ENCODE measurements around the gene HGFAC.

HGFAC gene

DNA sequence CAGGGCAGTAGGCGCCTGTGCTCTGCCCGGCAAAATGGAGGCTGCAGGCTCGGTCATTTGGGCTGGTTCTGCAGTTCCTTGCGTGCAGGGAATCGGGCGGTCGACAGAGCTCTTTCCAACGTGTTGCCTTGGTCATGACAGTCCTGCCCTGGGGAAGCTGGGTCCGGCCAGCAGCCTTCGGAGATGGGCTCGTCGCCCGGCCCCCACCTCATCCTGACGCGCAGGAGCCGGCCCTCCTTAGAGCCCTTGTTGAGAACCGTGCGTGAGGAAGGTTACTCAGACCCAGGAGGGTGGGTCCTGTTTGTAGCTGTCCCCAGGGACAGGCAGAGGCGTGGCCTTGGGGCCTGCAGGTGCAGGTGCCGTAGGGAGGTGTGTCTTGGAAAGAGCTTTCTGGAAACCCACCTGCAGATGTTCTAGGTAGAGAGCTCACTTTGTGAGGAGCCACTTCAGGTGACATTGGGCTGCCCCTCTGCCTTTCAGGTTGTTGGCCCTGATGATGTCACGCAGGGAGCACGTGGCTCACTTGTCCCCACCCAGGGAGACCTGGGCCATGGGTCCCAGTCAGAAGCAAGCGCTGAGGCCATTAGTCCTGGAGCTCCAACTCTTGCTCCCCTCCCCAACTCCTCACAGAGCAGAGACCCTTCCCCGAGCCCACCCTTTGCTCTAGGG lies 15.2 kb upstream of the HGFAC start:
- no peak for DNase-seq (ENCODE audit: low spot score)

DNA sequence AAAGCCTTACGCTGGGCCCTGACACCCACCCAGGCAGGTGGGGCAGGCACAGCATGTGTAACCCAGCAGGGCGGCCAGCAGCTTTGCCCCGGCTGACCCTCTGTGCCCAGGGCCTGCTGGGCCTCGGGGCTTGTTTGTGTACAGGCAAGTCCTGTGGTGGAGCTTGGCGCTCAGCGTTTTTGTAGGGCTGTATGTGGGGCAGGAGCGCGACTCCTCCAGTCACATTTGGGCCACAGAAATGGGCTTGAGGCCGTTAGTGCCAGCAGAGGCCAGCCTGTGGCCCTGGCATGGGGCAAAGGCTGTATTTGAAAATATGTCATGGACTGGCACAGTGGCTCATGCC lies 14.7 kb upstream of the HGFAC start:
- DNase-seq (ENCODE audit: low spot score): no peak

DNA sequence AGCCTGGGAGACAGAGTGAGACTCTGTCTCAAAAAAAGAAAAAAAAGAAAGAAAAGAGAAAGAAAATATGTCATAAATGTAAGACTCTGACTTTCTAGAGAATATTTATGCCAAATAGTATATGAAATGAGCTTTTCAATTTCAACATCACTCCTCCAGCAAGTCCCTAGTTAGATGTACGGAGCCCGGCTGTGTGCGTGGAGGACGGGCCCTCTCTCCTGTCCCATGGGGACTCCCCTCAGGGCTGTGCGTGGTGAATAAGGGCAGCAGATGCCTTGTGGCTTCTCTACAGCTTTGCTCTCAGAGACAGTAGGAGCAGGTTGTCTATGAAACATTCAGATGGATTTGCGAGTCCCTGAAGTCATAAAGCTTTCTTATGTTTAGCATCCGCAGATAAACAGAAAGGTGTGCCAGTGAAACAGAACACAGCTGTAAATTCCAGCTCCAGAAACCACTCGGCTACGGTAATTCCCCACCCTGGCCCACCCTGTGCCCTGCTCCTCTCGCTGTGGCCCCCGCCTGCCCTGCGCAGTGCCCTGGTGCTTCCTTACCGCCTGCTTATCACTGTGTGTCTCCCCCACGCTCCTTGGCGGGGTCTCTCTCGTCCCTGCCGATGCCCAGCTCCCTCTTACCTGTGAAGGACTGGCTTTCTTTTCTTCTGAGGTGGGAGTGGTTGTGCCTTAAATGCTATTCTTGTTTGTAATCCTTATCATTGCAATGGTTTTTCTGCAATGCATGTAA lies 13.9 kb upstream of the HGFAC start:
- DNase-seq (ENCODE audit: low spot score): no peak

DNA sequence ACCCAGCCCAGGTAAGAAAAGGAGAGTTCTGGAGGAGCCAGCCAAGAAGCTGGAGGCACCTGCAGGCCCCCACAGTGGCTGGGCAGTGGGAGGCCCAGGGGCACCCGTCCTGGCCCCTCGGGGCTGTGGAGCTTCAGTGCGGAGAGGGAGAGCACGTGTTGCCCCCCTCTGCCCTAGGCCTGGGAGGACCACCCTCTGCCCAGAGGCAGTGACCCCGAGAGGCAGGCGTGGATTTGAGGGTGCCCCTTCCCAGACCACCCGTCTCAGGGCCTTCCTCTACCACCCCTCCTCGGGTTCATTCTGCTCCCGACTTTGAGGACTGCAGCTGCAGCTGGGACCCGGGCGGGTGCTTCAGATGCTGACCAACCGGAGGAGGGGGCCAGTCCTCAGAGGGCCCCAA lies 12.1 kb upstream of the HGFAC start:
- DNase-seq (ENCODE audit: low spot score): no peak

DNA sequence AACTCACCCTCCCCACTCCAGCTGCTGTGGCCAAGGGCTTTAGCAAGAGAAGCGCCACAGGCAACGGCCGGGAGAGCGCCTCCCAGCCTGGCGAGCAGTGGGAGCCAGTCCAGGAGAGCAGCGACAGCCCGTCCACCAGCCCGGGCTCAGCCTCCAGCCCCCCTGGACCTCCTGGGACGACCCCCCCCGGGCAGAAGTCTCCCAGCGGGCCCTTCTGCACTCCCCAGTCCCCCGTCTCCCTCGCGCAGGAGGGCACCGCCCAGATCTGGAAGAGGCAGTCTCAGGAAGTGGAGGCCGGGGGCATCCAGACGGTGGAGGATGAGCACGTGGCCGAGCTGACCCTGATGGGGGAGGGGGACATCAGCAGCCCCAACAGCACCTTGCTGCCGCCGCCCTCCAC lies 11.2 kb upstream of the HGFAC start:
- no peak for DNase-seq (ENCODE audit: low spot score)

DNA sequence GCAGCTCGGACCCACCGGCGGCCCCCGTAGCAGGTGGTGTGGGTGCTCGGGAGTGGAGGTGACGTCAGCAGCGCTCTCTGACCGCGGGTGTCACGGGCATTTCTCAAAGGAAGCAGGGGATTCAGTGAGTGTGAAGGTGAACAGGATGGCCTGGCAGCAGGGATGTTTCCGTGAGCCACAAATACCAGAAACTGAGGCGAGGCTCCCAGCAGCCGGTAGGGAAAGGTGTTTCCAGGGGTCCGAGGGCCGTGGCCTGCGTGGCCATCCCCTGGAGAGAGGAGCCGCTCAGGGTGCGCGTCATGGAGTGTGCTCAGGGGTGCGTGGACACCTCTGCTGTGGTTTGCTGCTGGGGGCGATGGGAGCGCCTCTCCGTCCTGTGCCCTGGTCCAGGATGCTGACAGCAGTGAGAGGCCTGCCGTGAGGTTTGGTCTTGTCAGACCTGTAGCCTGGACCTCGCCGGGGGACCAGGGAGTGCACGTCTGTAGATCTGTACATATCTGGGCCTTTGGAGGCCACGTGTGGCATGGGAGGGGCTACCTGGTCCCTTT lies 10.2 kb upstream of the HGFAC start:
- no peak for DNase-seq (ENCODE audit: low spot score)

DNA sequence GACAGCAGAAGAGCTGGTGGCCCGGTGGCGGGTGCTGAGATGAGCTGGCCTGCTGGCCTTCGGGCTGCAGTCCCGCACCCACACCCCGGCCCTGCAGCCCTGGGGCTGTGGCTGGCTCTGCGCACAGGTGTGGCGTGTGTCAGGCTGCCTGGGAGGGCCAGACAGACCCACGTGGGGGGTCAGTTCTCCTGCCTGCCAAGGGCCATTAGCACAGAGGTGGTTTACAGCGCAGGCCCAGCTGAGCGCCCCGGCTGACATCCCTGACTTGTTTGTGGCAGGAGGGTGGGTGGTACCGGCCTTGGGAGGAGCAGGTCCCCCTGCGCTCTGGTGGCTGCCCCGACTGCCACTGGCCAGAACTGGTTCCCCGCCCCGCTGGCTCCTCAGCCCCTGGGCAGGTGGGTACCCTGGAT lies 9.4 kb upstream of the HGFAC start:
- no peak for DNase-seq (ENCODE audit: low spot score)

DNA sequence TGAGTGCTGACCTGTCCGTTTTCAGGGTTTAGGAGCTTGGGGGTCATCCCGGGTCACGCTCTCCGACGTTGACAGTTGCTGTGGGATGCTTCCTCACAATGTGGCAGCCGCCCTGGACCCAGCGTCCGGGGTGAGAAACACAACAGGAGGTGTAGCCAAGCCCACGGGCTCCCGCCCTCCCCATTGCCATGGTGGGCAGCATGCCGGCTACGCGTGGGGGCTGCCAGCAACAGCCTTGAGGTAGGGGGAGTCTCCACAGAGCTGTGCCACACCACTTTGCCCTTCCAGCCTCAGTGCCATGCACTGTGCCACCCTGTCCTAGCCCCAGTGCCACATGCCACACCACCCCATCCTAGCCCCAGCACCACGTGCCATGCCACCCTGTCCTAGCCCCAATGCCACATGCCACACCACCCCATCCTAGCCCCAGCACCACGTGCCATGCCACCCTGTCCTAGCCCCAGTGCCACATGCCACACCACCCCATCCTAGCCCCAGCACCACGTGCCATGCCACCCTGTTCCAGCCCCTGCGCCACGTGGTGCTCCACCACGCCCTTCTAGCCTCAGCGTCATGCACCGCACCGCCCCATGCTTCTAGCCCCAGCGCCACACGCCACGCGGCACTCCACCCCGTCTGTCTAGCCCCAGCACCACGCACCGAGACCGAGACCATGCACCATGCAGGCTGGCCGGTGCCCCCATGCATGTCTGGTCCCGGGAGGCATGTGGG lies 8.5 kb upstream of the HGFAC start:
- no peak for DNase-seq (ENCODE audit: low spot score)

DNA sequence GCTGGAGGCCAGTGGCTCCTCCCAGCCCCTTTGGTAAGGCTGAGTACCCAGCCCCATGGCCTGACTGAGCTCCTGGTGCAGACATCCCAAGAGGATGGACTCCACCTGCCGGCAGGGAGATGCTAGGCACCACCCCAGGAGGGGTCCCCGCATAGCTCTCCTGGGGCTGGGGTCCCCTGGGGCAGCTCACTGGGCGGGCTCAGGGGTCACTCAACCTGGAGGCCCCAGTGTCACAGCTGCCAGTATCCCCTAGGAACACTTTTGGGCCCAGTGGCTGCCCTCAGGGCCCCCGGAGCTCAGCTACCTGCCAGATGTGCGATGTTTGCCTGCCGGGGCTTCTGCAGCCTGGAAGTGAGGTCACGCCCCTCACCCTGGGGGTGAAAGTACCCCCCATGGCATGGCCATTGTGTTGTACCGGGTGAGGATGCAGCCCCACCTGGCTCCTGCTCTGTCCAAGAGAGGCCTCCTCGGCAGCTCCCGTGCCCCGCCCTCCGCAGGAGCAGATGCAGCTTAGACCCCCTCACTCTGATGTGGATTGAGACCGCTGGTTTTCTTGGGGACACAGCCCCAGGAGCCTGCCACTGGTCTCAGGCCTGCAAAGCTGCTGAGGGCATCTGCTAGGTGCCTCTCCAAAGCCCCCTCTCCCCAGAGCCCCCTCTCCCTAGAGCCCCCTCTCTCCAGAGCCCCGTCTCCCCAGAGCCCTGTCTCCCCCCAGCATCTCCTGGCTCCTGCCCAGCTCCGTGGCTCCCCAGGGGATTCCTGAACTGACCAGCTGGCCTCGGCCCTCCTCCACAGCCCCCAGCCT lies 6.7 kb upstream of the HGFAC start:
- DNase-seq (ENCODE audit: low spot score): no peak

DNA sequence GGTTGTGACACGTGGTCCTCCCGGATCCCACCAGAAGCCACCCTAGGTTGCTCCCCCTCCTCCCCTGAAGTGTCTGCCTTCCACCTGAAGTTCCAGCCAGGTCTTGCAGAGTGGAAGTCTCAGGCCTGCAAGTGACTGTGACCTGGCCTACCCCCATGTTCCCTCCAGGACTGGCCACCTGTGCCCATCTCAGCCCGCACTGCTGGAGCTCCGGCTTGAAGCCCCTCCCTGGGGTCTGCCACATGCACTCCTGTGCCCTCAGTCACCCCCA lies 6.1 kb upstream of the HGFAC start:
- no peak for DNase-seq (ENCODE audit: low spot score)

DNA sequence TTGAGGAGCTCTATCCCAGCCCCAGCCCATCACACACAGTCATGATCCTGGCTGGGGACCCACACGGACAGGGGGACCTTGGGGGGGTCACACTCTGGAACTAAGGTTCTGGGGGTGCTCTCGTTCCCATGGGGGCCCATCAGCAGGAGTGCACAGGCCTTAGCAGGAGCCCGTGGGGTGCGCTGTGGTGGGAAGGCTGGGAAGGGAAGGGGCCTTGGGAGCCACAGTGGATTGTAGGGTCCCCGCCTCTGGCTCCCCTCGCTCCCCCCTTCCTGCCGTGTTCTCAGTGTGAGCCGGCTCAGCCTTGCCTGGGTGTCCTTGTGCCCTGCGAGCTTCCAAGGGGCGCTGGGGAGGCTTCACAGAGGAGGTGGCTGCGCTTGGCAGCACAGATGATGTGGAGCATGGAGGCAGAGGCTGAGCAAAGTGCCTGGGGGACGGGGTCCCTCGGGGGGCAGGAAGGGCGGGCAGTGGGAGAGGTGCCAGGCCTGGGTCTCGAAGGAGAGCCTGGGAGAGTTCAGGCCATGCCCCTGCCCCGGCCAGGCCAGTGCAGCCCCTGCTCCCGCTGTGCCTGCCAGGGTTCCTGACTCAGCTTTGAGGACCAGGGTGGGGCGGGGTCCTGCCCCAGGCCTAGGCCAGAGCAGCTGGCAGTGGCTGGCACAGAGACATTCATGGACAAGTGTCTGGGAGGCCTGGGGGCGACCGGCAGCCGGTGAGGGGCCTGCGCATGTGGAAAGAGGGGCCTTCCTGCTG lies 5.5 kb upstream of the HGFAC start:
- no peak for DNase-seq (ENCODE audit: low spot score)

DNA sequence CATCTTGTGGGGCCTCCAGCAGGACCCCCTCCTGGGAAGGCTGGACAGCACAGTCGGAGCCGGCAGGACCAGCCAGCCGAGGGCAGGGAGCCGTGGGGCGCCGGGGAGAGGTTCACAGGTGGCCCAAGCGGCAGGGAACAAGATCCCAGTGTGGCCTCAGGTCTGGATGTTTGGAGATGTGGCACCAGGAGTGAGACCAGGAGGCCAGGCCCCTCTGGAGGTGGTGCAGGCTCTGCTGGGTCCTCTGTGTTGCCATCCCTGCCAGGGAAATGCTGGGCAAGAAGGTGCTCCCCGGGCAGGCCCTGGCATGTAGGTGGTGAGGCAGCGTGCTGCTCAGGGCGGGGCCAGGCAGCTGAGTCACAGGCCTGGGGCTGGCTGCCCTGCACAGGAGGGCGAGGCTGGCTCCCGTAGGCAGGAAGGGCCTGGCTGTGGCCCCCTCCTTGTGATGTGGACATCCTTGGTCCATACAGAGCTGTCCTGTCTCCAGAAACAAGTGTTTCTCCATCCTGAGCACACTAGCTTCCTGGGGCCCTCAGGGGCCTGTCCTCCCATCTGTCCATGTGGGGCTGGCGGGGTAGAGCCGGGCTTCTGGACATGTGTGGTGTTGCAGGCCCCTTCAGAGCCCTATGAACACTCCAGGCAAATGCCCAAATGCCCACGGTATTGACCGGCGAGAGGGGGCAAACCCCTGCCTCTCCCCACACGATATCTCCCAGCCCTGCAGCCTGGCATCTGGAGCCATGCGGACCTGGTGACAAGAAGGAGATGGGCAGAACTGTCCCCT lies 4.8 kb upstream of the HGFAC start:
- DNase-seq (ENCODE audit: low spot score): peak; percentile 55

DNA sequence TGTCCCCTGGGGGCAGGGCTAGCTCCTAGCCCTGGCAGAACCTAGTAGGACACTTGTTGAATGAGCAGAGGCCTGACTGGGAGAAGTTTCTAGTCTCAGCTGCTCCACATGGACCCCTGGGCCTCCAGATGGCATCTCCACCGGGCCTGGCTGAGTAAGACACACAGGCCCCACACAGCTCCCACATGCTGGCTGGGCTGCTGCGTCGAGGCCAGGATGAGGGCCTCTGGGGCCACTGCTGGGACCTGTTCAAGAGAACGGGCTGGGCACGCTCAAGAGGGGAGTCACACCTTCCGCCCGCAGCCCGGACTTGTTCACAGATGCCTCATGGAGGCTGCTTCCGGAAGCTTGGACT lies 4.2 kb upstream of the HGFAC start:
- DNase-seq (ENCODE audit: low spot score): no peak

DNA sequence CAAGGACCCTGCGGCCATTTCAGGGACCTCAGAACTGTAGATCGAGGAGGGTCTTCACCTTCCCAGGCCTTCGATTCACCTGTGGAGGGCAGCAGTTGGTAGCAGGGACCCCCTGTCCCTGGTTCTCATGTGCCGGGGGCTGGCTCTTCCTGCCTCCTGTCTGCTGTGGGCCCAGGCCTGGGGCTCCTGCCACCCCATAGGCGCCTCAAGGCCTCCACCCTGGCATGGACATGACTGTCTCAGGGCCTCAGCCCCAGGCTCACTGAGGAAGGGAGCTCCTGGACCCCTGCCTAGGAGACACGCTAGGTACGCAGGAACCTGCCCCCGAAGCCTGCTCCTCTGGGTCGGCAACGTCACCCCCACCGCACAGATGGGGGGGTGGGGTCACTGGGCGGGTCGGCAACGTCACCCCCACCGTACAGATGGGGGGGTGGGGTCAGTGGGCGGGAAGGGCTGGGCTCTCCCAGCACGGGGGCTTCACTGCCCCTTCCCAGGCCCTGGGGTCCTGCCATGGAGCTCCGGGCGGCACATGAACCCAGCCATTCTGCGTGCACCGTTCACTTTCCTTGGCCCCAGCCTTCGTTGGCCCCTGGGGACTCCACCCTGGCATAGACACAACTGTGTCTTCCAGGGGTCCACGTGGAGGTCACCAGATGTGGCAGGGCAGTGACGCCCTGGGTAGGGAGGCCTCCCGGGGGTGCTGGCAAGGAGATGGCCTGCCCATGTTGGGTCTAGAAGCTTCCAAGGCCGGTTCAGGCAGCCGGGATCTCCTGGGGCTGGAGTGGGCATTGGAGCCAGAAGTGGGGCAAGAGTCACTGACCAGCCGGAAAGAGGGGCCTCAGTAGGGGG lies 3.5 kb upstream of the HGFAC start:
- no peak for DNase-seq (ENCODE audit: low spot score)

DNA sequence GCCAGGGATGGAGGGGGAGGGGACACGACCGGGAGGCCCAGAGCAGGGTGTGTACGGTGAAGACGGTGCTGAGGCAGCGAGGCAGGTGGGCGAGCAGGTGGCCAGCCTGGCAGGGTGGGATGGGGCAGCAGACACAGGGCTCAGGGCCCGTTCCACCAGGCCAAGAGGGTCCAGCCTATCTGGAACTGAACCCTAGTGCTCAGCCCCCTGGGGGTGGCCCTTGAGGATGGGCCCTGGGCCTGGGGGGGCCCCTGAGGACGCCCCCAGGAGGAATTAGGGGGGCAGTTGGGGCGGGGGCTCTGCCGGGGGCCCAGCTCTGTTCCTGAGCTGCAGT lies 3.0 kb upstream of the HGFAC start:
- no peak for DNase-seq (ENCODE audit: low spot score)

DNA sequence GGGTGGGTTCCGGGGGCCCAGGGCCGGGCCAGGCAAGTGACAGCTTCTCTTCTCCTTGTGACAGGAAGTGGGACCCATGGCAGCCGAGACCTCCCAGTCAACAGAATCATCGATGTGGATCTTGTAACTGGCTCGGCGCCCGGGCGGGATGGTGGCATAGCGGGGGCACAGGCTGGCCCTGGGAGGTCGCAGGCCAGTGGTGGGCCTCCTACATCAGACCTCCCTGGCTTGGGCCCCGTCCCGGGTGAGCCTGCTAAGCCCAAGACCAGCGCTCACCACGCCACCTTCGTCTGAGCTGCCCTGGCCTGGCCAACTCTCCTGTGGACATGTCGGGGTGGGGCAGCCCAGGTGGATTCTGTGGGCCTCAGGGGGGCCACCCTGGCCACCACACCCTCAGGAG lies 2.4 kb upstream of the HGFAC start:
- DNase-seq (ENCODE audit: low spot score): no peak

DNA sequence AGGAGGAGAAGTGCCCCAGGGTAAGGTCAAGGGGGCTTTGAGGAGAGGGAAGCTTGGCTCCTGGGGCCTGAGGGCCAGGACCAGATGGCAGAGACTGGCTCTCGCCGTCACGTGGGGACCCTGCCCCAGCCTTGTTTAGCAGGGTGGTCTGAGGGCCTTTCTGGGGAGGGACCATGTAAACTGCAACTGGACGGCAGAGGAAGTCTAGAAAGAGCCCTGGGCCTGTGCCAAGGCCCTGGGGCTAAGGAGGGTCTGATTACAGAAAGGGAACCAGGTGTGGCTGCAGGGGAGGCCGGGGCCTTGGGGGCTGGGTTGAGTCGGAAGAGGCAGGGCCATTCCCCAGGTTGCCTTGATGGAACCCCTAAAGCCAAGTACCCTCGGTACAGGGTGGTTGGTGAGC lies 1.8 kb upstream of the HGFAC start:
- no peak for DNase-seq (ENCODE audit: low spot score)

DNA sequence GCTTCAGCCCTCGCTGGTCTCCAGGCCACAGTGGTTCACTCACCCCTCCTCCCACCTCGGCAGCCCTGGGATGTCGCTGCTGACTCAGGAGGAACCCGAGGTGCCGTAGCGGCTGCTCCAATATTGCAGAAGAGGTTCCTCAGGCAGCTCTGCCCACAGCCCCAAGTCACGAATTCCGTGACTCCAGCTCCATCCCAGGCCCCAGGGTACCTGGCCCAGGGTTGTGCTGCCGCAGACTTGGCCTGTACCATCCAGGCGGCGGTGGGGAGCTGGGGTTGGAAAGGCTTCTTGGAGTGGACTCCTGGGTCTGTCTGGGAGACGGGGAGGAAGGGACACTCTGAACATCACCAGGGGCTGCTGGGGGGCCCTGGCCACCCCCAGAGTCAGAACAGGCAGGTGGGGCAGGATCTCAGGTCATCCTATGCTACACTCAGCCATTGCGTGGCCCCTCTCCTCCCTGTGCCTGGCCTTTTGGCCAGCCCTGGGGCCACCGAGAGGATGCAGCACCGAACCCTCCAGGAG lies 728 bp upstream of the HGFAC start:
- DNase-seq (ENCODE audit: low spot score): peak; percentile 7

DNA sequence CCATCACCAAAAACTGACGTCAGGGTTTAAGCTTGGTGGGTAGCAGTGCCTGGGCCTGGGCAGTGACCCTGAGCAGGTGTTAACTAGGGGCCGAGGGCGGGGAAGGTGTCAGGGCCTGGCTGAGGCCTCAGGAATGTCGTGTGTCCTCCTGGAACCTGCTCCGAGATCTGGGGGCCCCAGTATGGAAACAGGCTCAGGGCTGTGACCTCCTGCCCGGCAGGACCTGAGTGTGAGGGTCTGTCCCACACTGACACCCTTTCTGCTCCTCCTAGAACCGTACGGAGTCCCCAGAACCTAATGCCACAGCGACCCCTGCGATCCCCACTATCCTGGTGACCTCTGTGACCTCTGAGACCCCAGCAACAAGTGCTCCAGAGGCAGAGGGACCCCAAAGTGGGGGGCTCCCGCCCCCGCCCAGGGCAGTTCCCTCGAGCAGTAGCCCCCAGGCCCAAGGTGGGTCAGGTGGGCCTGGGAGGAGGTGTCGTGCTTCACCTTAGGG lies 741 bp downstream of the HGFAC start:
- DNase-seq (ENCODE audit: low spot score): no peak

Data from RKO (cell line).